Fibroblast of lung (primary cell): ENCODE results near the gene TMEM170A.

Source experiments
- EZH2 ChIP-seq: IDR thresholded peaks from 2 replicates; pipeline ENCODE4 v1.5.1; 2012; ENCODE audit warnings: low read length, control low read depth, mild to moderate bottlenecking; ENCODE audit errors: missing control alignments
- TF ChIP-seq, protein P1 (sequence below), 2 donors: IDR thresholded peaks in 1 of 2; conservative IDR thresholded peaks in 1 of 2; 1 replicate in 1 of 2; 2 replicates in 1 of 2; pipeline ENCODE4 v1.5.1; 2011 to 2012; ENCODE audit warnings: low read length in 2 of 2, control low read depth in 1 of 2, inconsistent platforms in 1 of 2, low read depth in 1 of 2, mild to moderate bottlenecking in 1 of 2

DNA sequence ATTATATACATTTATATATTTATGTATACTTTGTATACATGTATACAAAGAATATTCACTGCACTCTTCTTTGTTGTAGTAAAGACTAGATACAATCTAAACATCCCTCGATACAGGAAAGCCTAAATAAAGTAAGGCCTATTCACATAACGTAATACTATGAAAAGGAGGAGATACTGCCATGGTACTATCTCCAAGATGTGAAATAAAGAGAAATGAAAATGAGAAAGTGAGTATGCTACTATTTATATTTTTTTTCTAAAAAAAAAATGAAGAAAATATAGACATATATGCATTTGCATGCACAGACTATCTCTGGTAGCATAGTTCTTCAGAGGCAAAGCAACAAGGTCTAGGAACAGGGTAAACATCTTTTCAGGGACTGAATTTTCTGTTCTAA is 50.5 kb downstream of the TMEM170A start:
- TF ChIP-seq, protein P1, sequence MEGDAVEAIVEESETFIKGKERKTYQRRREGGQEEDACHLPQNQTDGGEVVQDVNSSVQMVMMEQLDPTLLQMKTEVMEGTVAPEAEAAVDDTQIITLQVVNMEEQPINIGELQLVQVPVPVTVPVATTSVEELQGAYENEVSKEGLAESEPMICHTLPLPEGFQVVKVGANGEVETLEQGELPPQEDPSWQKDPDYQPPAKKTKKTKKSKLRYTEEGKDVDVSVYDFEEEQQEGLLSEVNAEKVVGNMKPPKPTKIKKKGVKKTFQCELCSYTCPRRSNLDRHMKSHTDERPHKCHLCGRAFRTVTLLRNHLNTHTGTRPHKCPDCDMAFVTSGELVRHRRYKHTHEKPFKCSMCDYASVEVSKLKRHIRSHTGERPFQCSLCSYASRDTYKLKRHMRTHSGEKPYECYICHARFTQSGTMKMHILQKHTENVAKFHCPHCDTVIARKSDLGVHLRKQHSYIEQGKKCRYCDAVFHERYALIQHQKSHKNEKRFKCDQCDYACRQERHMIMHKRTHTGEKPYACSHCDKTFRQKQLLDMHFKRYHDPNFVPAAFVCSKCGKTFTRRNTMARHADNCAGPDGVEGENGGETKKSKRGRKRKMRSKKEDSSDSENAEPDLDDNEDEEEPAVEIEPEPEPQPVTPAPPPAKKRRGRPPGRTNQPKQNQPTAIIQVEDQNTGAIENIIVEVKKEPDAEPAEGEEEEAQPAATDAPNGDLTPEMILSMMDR (conservative IDR thresholded peaks at IDR 0.05 in 1 of 2, IDR thresholded peaks at IDR 0.05 in 1 of 2; ENCODE audit: low read depth in 1 of 2, low read length in 2 of 2), result no peak
- no peak for TF ChIP-seq EZH2
